ENCODE measurements around the gene SAMHD1.
"Not testable (repeated sequence)": the region's sequence is repeated elsewhere in the genome, so short reads cannot be mapped to it uniquely, and the experiment has no call there.

SAMHD1 gene

GRCh38 chr20:36951979-36952738 lies 651 bp upstream of the SAMHD1 start:
- DNase-seq (ENCODE audit: low read depth in 2 of 2): no peak
- peak overlapping the region; percentile 77 to 100 for H3K4me3 ChIP-seq (replicated peaks in 1 of 2; ENCODE audit: low read depth in 2 of 2, low read length in 2 of 2)
- TF ChIP-seq CTCF (IDR thresholded peaks at IDR 0.05; ENCODE audit: low read depth, low read length): no peak

GRCh38 chr20:36950414-36951197 lies 902 bp downstream of the SAMHD1 start:
- no peak for TF ChIP-seq CTCF (IDR thresholded peaks at IDR 0.05; ENCODE audit: low read depth, low read length)
- H3K4me3 ChIP-seq (replicated peaks in 1 of 2; ENCODE audit: low read depth in 2 of 2, low read length in 2 of 2): peak overlapping the region; percentile 77 to 100
- DNase-seq (ENCODE audit: low read depth in 2 of 2): peak; percentile 16 to 45

- peak in 1 of 2 donors; percentile 63 for DNase-seq (ENCODE audit: low read depth in 2 of 2)
- H3K4me3 ChIP-seq (replicated peaks in 1 of 2; ENCODE audit: low read depth in 2 of 2, low read length in 2 of 2): no peak overlapping the region
- TF ChIP-seq CTCF (IDR thresholded peaks at IDR 0.05; ENCODE audit: low read depth, low read length): no peak
Observed at GRCh38 chr20:36941401-36941835, 10.1 kb downstream of the SAMHD1 start.

GRCh38 chr20:36937402-36937770 lies 14.1 kb downstream of the SAMHD1 start:
- no peak overlapping the region for H3K4me3 ChIP-seq (replicated peaks in 1 of 2; ENCODE audit: low read depth in 2 of 2, low read length in 2 of 2)
- no peak for DNase-seq (ENCODE audit: low read depth in 2 of 2)
- no peak for TF ChIP-seq CTCF (IDR thresholded peaks at IDR 0.05; ENCODE audit: low read depth, low read length)

- peak in 1 of 2 donors; percentile 28 for DNase-seq (ENCODE audit: low read depth in 2 of 2)
- H3K4me3 ChIP-seq (replicated peaks in 1 of 2; ENCODE audit: low read depth in 2 of 2, low read length in 2 of 2): not testable (repeated sequence)
Observed at GRCh38 chr20:36936761-36937401, 14.6 kb downstream of the SAMHD1 start.

- no peak for DNase-seq (ENCODE audit: low read depth in 2 of 2)
- no peak overlapping the region for H3K4me3 ChIP-seq (replicated peaks in 1 of 2; ENCODE audit: low read depth in 2 of 2, low read length in 2 of 2)
- TF ChIP-seq CTCF (IDR thresholded peaks at IDR 0.05; ENCODE audit: low read depth, low read length): no peak
Observed at GRCh38 chr20:36936341-36936740, 15.2 kb downstream of the SAMHD1 start.

- DNase-seq (ENCODE audit: low read depth in 2 of 2); H3K4me3 ChIP-seq (replicated peaks in 1 of 2; ENCODE audit: low read depth in 2 of 2, low read length in 2 of 2): not testable (repeated sequence)
Observed at GRCh38 chr20:36933571-36933970, 17.9 kb downstream of the SAMHD1 start.

Data from cardiac fibroblast (primary cell).